OCI-LY7 (cell line): ENCODE measurements around the gene PLCB1. TPM values are rescaled to one million over a fixed set of nuclear protein-coding genes. Genes with fewer than 3 reads are reported as not detected.

Experiments
- BruUV-seq: library from RNA; stranded (reverse); fragments of 400-500 nt; replicated peaks from 2 replicates; lab custom pipeline; 2021; lab: Mats Ljungman, UMichigan
- CTCF ChIA-PET: fragments of 300-600 bp; sonication (Branson Sonifier 250); formaldehyde crosslinking; loops from one replicate; lab custom pipeline; 2022; ENCODE audit warnings: antibody characterized with exemption; ENCODE audit not compliant: unreplicated experiment; lab: Charles Lee
- POLR2A ChIA-PET: fragments of 300-600 bp; sonication (Branson Sonifier 250); formaldehyde crosslinking; loops from one replicate; lab custom pipeline; 2022; ENCODE audit warnings: antibody characterized with exemption; lab: Charles Lee
- DNase-seq: peaks from one replicate; pipeline ENCODE4 v3.0.0-alpha.2; 2015; ENCODE audit warnings: low spot score
- H2AFZ ChIP-seq: fragments of 200-600 bp; sonication (generic), shearing (Covaris generic); 2 replicates; pipeline ENCODE4 v1.6.1; 2014; ENCODE audit warnings: mild to moderate bottlenecking, antibody characterized with exemption, low read length, moderate library complexity
- H3K27ac ChIP-seq: fragments of 200-600 bp; sonication (generic); 2 replicates; pipeline ENCODE4 v1.5.1; 2014; ENCODE audit warnings: mixed run types, low read depth, mild to moderate bottlenecking, moderate library complexity, low read length, inconsistent platforms; ENCODE audit not compliant: poor library complexity, severe bottlenecking
- H3K36me3 ChIP-seq: fragments of 200-600 bp; sonication (generic); 2 replicates; pipeline ENCODE4 v1.6.1; 2014; ENCODE audit warnings: mild to moderate bottlenecking, antibody characterized with exemption, low read length, moderate library complexity, mixed read lengths; ENCODE audit not compliant: insufficient read depth
- H3K4me1 ChIP-seq: fragments of 200-600 bp; sonication (generic); 2 replicates; pipeline ENCODE4 v1.5.1; 2014; ENCODE audit warnings: mild to moderate bottlenecking, low read length; ENCODE audit not compliant: insufficient read depth, poor library complexity, severe bottlenecking
- H3K4me2 ChIP-seq: fragments of 200-600 bp; sonication (generic); 2 replicates; pipeline ENCODE4 v1.6.1; 2014; ENCODE audit warnings: mild to moderate bottlenecking, low read length
- H3K4me3 ChIP-seq: fragments of 200-600 bp; sonication (generic); 2 replicates; pipeline ENCODE4 v1.5.1; 2014; ENCODE audit warnings: mild to moderate bottlenecking, low read depth, low read length; ENCODE audit not compliant: poor library complexity, severe bottlenecking
- H3K79me2 ChIP-seq: fragments of 200-600 bp; sonication (generic); 2 replicates; pipeline ENCODE4 v1.6.1; 2016; ENCODE audit warnings: low read depth, mild to moderate bottlenecking, low read length, moderate library complexity, mixed read lengths; ENCODE audit not compliant: insufficient read depth
- H3K9me2 ChIP-seq: fragments of 200-600 bp; sonication (generic); 2 replicates; pipeline ENCODE4 v1.6.1; 2016; ENCODE audit warnings: mild to moderate bottlenecking, low read length, mixed read lengths; ENCODE audit not compliant: insufficient read depth
- H3K9me3 ChIP-seq: fragments of 200-600 bp; sonication (generic); 2 replicates; pipeline ENCODE4 v1.6.1; 2014; ENCODE audit warnings: mild to moderate bottlenecking, mixed run types, low read length, mixed read lengths
- H4K20me1 ChIP-seq: fragments of 200-600 bp; sonication (generic); 2 replicates; pipeline ENCODE4 v1.6.1; 2014; ENCODE audit warnings: mild to moderate bottlenecking, antibody characterized with exemption, low read length, moderate library complexity, mixed read lengths; ENCODE audit not compliant: insufficient read depth
- EZH2phosphoT487 ChIP-seq: fragments of 200-600 bp; sonication (generic); IDR thresholded peaks from 2 replicates; pipeline ENCODE4 v1.6.1; 2018; ENCODE audit warnings: low read depth, borderline replicate concordance, mild to moderate bottlenecking, mixed run types, antibody characterized with exemption, low read length, moderate library complexity, mixed read lengths
- intact Hi-C: fragments of 100-400 bp; cut with micrococcal nuclease; formaldehyde crosslinking; loops from one replicate; pipeline ENCODE4 v1.10.0; 2022; ENCODE audit not compliant: unreplicated experiment
- total RNA-seq, 2 experiments: library from RNA; depleted of rRNA in 1 of 2; stranded (reverse); fragments of >200 nt in 1 of 2; shearing (Covaris generic) in 1 of 2; gene quantifications; 2 replicates each; pipeline ENCODE4 v1.2.3, GENCODE V29; 2014 to 2022
- TF ChIP-seq, protein P1 (sequence below): fragments of 200-600 bp; sonication (generic); conservative IDR thresholded peaks from 2 replicates; pipeline ENCODE4 v1.5.1; 2014; ENCODE audit warnings: mild to moderate bottlenecking, antibody characterized with exemption, low read length, moderate library complexity, mixed read lengths

Gene PLCB1
- total RNA-seq, 2 experiments from 2014 or later = 14.6 to 30.5 TPM

DNA sequence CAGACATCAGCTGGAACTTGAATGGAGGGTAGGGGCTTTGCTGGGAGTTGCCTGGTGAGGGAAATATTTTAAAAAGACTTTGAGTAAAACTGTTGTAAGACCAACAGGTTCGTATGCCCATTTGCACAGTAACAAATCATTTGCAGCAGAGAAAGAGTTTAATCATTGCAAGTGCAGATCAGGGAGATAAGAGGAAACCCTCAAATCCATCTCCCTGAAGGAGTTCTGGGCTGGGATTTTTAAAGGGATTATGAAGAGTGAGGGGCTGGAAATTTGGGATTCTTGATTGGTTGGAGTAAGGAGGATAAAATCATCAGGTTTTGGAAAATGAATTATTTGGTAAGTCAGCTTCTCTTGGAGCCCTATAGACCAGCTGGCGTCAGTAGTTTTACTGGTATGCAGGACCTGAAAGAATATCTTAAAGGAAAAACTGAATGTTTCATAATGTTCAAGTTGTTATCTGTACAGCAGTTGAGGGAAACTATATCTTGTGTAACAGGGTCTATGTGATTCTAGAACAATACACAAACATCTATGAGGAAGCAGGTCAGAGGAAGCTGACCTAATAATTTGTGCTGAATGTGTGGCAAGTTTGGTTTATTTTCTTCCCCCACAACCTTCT is 295.5 kb downstream of the PLCB1 start:
- no peaks in the 10 kb centered on the region for H3K9me2 ChIP-seq
- peaks cover 79% of the 10 kb centered on the region for H3K4me1 ChIP-seq
- no peaks in the 10 kb centered on the region for H3K9me3 ChIP-seq
- H4K20me1 ChIP-seq = no peaks in the 10 kb centered on the region
- H2AFZ ChIP-seq = peak overlapping the region; percentile 59; the same call in 1 of the 2 replicates
- no peak for TF ChIP-seq EZH2phosphoT487
- TF ChIP-seq, protein P1, sequence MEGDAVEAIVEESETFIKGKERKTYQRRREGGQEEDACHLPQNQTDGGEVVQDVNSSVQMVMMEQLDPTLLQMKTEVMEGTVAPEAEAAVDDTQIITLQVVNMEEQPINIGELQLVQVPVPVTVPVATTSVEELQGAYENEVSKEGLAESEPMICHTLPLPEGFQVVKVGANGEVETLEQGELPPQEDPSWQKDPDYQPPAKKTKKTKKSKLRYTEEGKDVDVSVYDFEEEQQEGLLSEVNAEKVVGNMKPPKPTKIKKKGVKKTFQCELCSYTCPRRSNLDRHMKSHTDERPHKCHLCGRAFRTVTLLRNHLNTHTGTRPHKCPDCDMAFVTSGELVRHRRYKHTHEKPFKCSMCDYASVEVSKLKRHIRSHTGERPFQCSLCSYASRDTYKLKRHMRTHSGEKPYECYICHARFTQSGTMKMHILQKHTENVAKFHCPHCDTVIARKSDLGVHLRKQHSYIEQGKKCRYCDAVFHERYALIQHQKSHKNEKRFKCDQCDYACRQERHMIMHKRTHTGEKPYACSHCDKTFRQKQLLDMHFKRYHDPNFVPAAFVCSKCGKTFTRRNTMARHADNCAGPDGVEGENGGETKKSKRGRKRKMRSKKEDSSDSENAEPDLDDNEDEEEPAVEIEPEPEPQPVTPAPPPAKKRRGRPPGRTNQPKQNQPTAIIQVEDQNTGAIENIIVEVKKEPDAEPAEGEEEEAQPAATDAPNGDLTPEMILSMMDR = no peak
- H3K4me2 ChIP-seq = peak overlapping the region; percentile 46
- DNase-seq = no peak
- POLR2A ChIA-PET = interaction anchor here (1.0 to 1.8 kb wide), 3 partner anchors 26 to 110 kb away, joined by 3 to 9 read pairs (median 3); no protein-coding TSS in a partner anchor
- no TSS peak for BruUV-seq
- CTCF ChIA-PET = no interaction called here
- intact Hi-C loops = loop anchor here (2.0 kb wide), 1 partner anchor 27 kb away; no protein-coding TSS in a partner anchor
- H3K79me2 ChIP-seq = no peaks in the 10 kb centered on the region
- no peak overlapping the region for H3K4me3 ChIP-seq
- H3K27ac ChIP-seq = peak overlapping the region; percentile 83
- no peaks in the 10 kb centered on the region; the same call in 1 of the 2 replicates for H3K36me3 ChIP-seq

DNA sequence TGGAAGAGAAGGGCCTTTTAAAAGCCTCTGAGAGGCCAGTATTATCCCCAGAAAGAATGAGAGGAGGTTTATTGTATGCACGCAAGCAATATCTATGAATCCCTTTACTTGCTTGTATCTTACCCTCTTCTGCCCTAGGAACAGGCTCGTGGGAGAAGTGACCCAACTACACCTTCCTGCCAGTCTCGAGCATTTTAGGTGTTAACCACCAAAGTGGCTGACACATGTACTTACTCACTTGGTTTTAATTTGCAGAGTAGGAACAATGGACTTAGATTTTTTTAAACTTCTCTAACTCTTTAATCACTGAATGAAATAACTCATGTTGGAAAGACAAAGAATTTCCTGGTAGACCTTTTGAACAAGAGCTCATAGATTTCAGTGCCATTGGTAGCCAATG is 296.9 kb downstream of the PLCB1 start:
- TF ChIP-seq, protein P1 = no peak
- TF ChIP-seq EZH2phosphoT487 = no peak
- POLR2A ChIA-PET = interaction anchor here (0.6 to 1.1 kb wide), 5 partner anchors 8 to 149 kb away, joined by 3 to 4 read pairs (median 3); no protein-coding TSS in a partner anchor
- no peak overlapping the region for H3K4me3 ChIP-seq
- BruUV-seq = no TSS peak
- H3K9me2 ChIP-seq = no peaks in the 10 kb centered on the region
- CTCF ChIA-PET = no interaction called here
- no peaks in the 10 kb centered on the region for H4K20me1 ChIP-seq
- DNase-seq = no peak
- intact Hi-C loops = no loop called here
- H3K79me2 ChIP-seq = no peaks in the 10 kb centered on the region
- peaks cover 78% of the 10 kb centered on the region for H3K4me1 ChIP-seq
- no peak overlapping the region for H2AFZ ChIP-seq
- H3K27ac ChIP-seq = no peak overlapping the region
- H3K4me2 ChIP-seq = no peak overlapping the region
- H3K9me3 ChIP-seq = no peaks in the 10 kb centered on the region
- no peaks in the 10 kb centered on the region; the same call in 1 of the 2 replicates for H3K36me3 ChIP-seq
